GM12875 (cell line): ENCODE measurements around the gene OR2W3.

Experiments used
- H3K4me3 ChIP-seq: one replicate; pipeline ENCODE4 v1.5.1; 2011; ENCODE audit warnings: low read depth, low read length, control low read depth
- TF ChIP-seq, protein P1 (sequence below): IDR thresholded peaks from 2 replicates; pipeline ENCODE4 v1.5.1; 2011; ENCODE audit warnings: low read depth, mild to moderate bottlenecking, control low read depth, inconsistent platforms, low read length, moderate library complexity, borderline replicate concordance; ENCODE audit not compliant: insufficient read depth

The OR2W3 gene

DNA sequence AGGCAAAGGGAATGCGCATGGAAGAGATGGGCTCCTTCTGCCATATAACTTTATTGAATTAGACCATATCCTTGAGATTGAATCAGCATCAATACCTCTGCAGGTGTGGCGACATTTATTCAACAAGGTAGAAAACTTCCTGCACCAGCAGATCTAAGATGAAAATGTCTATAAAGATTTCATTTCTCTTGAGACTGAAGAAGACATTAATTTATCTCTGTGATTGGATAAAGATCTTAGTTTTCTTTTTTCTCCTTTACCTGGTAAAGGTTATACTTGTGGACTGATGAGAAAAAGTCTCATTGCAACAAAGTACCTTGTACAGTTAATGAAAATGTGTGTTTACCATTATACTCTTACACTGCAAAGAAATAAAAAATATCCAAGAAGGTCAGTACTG lies 24.6 kb downstream of the OR2W3 start, which contains the start of gene OR2T8:
Gene OR2T8, plus strand, starts transcription at position 301 of the 400 bp plus-strand sequence. CDS start 766 bp downstream, outside the sequence.
- TF ChIP-seq, protein P1, sequence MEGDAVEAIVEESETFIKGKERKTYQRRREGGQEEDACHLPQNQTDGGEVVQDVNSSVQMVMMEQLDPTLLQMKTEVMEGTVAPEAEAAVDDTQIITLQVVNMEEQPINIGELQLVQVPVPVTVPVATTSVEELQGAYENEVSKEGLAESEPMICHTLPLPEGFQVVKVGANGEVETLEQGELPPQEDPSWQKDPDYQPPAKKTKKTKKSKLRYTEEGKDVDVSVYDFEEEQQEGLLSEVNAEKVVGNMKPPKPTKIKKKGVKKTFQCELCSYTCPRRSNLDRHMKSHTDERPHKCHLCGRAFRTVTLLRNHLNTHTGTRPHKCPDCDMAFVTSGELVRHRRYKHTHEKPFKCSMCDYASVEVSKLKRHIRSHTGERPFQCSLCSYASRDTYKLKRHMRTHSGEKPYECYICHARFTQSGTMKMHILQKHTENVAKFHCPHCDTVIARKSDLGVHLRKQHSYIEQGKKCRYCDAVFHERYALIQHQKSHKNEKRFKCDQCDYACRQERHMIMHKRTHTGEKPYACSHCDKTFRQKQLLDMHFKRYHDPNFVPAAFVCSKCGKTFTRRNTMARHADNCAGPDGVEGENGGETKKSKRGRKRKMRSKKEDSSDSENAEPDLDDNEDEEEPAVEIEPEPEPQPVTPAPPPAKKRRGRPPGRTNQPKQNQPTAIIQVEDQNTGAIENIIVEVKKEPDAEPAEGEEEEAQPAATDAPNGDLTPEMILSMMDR: no peak
- H3K4me3 ChIP-seq: no peak within 1 kb of the TSS

DNA sequence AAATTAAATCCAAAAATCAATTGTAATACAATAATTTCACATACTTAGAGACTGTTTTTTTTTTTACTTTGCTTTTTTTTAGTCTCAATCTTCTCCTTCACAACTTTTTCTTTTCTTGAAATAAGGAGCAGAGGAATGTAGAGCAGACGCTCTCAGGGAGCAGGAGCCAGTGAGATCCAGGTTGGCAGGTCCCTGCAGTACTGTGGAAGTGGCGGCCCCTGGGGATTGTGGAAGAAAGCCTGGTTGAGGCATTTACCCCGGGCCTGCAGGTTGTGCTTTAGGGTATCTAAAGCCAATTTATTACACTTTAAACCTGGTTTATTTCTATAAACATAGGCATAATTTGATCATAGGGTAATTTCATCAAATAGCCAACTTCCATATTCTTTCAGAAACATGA lies 28.6 kb downstream of the OR2W3 start:
- no peak overlapping the region for H3K4me3 ChIP-seq
- TF ChIP-seq, protein P1: no peak

DNA sequence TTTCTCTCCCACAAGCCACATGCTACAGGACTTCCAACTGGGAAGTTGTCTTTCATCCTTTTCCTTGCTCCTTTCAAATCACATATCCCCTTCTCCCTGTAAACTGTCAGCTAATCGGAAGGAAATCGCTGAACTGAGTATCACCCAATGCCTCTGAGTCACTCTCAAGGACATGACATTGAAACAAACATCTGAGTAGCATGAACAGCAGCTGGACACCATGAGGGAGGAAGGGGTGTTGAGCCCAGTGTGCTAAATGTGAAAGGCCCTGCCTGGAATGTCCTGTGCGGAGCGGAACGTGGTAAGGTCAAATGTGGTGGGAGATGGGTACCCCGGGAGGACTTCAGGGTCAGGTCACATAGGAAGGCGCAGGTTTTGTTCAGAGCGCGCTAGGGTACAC lies 29.5 kb downstream of the OR2W3 start, which contains the start of gene OR2AJ1:
Gene OR2AJ1, plus strand, starts transcription at position 22 of the 400 bp plus-strand sequence. CDS start 8,880 bp downstream, outside the sequence.
- TF ChIP-seq, protein P1: no peak
- H3K4me3 ChIP-seq: no peak within 1 kb of the TSS

DNA sequence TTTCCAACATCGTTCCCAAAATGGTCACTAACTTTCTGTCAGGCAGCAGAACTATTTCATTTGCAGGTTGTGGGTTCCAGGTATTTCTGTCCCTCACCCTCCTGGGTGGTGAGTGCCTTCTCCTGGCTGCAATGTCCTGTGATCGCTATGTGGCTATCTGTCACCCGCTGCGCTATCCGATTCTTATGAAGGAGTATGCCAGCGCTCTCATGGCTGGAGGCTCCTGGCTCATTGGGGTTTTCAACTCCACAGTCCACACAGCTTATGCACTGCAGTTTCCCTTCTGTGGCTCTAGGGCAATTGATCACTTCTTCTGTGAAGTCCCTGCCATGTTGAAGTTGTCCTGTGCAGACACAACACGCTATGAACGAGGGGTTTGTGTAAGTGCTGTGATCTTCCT lies 38.6 kb downstream of the OR2W3 start:
- no peak overlapping the region for H3K4me3 ChIP-seq
- TF ChIP-seq, protein P1: no peak

DNA sequence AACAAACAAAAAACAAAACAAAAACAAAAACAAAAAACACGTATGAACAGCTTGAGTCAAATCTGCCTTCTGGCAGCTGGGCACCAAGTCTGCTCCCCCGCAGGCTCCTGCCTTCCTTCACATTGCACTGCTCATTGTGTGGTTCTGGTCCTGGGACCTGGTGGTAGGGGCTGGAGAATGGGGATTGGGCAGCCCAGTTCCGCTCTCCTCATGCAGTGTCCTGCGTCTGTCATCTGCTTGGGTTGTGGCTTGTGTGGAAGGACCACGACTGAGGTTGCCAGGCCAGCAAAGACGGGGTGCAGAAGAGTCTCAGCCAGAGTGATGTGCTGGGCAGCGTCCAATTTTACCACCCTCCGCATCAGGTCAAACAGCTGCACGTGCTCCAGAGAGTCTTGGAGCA lies 40.4 kb downstream of the OR2W3 start:
- TF ChIP-seq, protein P1: no peak
- no peak overlapping the region for H3K4me3 ChIP-seq

DNA sequence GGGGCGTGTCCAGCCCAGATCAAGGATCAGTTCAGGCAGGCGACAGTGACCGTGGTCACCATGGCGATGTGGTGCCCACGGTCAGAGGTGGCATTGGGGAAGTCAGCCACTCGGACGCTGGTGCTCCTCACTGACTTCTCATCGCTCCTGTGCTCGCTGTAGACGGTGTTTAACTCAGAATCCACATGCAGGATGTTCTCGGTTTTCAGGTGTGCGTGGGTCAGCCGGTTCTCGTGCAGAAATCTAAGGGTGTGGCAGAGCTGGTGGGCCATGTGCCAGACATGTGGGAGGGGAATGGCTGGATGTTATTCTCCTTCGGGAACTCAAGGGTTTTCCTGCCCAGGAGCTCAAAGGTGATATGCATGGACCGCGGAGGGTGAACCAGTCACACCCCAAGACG lies 41.0 kb downstream of the OR2W3 start:
- no peak overlapping the region for H3K4me3 ChIP-seq
- TF ChIP-seq, protein P1: no peak

DNA sequence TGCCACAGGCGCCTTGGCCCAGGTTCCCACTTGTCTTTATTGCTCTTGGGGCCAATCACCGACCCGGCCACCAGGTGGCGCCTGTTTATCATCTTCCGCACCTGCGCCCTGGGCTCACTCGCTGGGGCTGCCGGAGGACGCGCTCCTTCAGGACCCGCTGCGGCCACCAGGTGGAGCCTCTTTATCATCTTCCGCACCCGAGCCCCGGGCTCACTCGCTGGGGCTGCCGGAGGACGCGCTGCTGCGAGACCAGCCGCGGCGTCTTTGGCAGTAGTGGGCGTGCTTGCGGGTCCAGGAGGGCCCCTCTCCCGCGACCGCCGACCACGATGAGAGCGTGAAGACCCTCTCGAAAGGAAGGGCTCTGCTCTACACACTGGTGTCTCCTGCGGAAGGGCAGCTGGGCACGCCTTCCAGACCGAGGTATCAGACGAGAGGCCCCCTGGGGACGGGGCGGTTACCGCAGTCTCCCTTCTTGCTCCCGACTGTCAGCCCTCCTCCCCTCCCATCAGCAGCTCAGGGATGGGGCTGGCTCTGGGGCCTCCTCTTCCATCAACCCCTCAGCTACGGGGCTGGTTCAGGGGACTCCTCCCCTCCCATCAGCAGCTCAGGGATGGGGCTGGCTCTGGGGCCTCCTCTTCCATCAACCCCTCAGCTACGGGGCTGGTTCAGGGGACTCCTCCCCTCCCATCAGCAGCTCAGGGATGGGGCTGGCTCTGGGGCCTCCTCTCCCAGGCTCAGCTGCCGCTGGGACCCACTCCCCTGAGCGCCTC lies 41.8 kb downstream of the OR2W3 start:
- TF ChIP-seq, protein P1: peak; percentile 97
- peak overlapping the region; percentile 36 for H3K4me3 ChIP-seq
